ENCODE results near the gene ZNF148.

DNA sequence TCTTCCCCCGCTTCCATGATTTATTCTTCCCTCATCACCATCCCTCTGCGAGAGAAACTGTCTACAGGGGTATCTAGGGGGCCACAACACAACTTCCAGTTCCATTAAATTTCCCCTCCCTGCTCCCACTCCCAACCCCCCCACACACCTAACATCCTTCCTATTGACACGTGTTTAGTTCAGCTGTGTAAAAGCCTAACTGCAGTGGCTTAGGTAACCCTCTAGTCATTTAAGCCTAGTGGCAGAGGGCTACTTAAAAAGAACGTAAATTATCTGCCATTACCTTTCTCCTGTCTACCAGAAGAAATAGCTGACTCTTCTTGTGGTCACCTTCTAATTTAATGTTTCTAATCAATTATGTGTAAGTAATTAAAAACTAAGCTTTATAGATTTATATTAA is 56.3 kb downstream of the ZNF148 start:
- no peak for TF ChIP-seq EZH2phosphoT487 (IDR thresholded peaks at IDR 0.05; ENCODE audit: low read length)
- TF ChIP-seq, protein P1, sequence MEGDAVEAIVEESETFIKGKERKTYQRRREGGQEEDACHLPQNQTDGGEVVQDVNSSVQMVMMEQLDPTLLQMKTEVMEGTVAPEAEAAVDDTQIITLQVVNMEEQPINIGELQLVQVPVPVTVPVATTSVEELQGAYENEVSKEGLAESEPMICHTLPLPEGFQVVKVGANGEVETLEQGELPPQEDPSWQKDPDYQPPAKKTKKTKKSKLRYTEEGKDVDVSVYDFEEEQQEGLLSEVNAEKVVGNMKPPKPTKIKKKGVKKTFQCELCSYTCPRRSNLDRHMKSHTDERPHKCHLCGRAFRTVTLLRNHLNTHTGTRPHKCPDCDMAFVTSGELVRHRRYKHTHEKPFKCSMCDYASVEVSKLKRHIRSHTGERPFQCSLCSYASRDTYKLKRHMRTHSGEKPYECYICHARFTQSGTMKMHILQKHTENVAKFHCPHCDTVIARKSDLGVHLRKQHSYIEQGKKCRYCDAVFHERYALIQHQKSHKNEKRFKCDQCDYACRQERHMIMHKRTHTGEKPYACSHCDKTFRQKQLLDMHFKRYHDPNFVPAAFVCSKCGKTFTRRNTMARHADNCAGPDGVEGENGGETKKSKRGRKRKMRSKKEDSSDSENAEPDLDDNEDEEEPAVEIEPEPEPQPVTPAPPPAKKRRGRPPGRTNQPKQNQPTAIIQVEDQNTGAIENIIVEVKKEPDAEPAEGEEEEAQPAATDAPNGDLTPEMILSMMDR (IDR thresholded peaks at IDR 0.05; ENCODE audit: low read length) = no peak
